SU-DHL-6 (cell line): ENCODE data around the gene GAS2L2.

Experiments used
- H2AFZ ChIP-seq: fragments of 200-600 bp; sonication (generic); 2 replicates; pipeline ENCODE4 v1.6.1; 2014; ENCODE audit warnings: low read depth, mild to moderate bottlenecking, moderate library complexity, mixed read lengths, antibody characterized with exemption, low read length; ENCODE audit not compliant: severe bottlenecking
- H3F3A ChIP-seq: fragments of 200-600 bp; shearing (Covaris generic); 2 replicates; pipeline ENCODE4 v1.6.0; 2016; ENCODE audit warnings: antibody characterized with exemption, mild to moderate bottlenecking; ENCODE audit not compliant: insufficient read depth
- H3K27ac ChIP-seq: fragments of 200-600 bp; sonication (generic); 2 replicates; pipeline ENCODE4 v1.5.1; 2016; ENCODE audit warnings: low read depth, mild to moderate bottlenecking, low read length, moderate library complexity, mixed read lengths
- H3K27me3 ChIP-seq: fragments of 200-600 bp; sonication (generic), shearing (Covaris generic); 2 replicates; pipeline ENCODE4 v1.6.0; 2014; ENCODE audit warnings: mild to moderate bottlenecking, low read length
- H3K36me3 ChIP-seq: fragments of 200-600 bp; sonication (generic); 2 replicates; pipeline ENCODE4 v1.6.1; 2014; ENCODE audit warnings: mild to moderate bottlenecking, low read length, mixed read lengths
- H3K4me2 ChIP-seq: fragments of 300-600, 200-600 bp; shearing (Covaris generic), sonication (generic); 2 replicates; pipeline ENCODE4 v1.6.0; 2014; ENCODE audit warnings: low read length, low read depth, mild to moderate bottlenecking; ENCODE audit not compliant: poor library complexity, severe bottlenecking
- H3K4me3 ChIP-seq: fragments of 200-600 bp; sonication (generic); 2 replicates; pipeline ENCODE4 v1.5.1; 2014; ENCODE audit warnings: antibody characterized with exemption, low read length, mild to moderate bottlenecking, mixed read lengths; ENCODE audit not compliant: insufficient read depth, poor library complexity, severe bottlenecking
- H3K79me2 ChIP-seq: fragments of 200-600 bp; sonication (generic); 2 replicates; pipeline ENCODE4 v1.6.1; 2014; ENCODE audit warnings: mild to moderate bottlenecking, low read length, moderate library complexity; ENCODE audit not compliant: insufficient read depth
- H3K9ac ChIP-seq: fragments of 200-600 bp; sonication (generic); 2 replicates; pipeline ENCODE4 v1.7.0; 2014; ENCODE audit warnings: mild to moderate bottlenecking, low read length
- H3K9me2 ChIP-seq: fragments of 200-600 bp; sonication (generic); replicated peaks from 2 replicates; pipeline ENCODE4 v1.6.1; 2014; ENCODE audit warnings: low read length; ENCODE audit not compliant: insufficient read depth
- H3K9me3 ChIP-seq: fragments of 200-600 bp; sonication (generic); 2 replicates; pipeline ENCODE4 v1.6.1; 2014; ENCODE audit warnings: low read length, mixed read lengths; ENCODE audit not compliant: insufficient read depth
- H4K20me1 ChIP-seq: fragments of 200-600 bp; sonication (generic); 2 replicates; pipeline ENCODE4 v1.6.1; 2014; ENCODE audit warnings: low read depth, mild to moderate bottlenecking, antibody characterized with exemption, low read length, moderate library complexity, mixed read lengths
- CTCF ChIP-seq: fragments of 200-600 bp; sonication (generic); IDR thresholded peaks from one replicate; pipeline ENCODE4 v1.5.1; 2017; ENCODE audit warnings: antibody characterized with exemption, mild to moderate bottlenecking, low read length, moderate library complexity; ENCODE audit not compliant: insufficient read depth, poor library complexity, severe bottlenecking
- EZH2phosphoT487 ChIP-seq: fragments of 200-600 bp; sonication (generic), shearing (Covaris generic); conservative IDR thresholded peaks from 2 replicates; pipeline ENCODE4 v1.6.1; 2018; ENCODE audit warnings: mild to moderate bottlenecking, antibody characterized with exemption, low read length, moderate library complexity, mixed read lengths

The GAS2L2 gene

GRCh38 chr17:35738519-35739133 is 14.4 kb downstream of the GAS2L2 start:
- H3K9ac ChIP-seq: no peak overlapping the region

GRCh38 chr17:35736236-35736635 is 16.8 kb downstream of the GAS2L2 start:
- TF ChIP-seq CTCF (no peak), EZH2phosphoT487 (no peak)
- no peaks in the 10 kb centered on the region for H3K36me3 ChIP-seq
- H3F3A ChIP-seq: no peaks in the 10 kb centered on the region
- no peaks in the 10 kb centered on the region for H3K9me3 ChIP-seq
- H2AFZ ChIP-seq: no peak overlapping the region
- no peaks in the 10 kb centered on the region for H4K20me1 ChIP-seq
- H3K9me2 ChIP-seq: no peaks in the 10 kb centered on the region
- H3K9ac ChIP-seq: no peak overlapping the region
- no peaks in the 10 kb centered on the region for H3K79me2 ChIP-seq
- H3K27ac ChIP-seq: no peak overlapping the region
- H3K4me2 ChIP-seq: no peak overlapping the region
- no peak overlapping the region for H3K4me3 ChIP-seq
- H3K27me3 ChIP-seq: no peaks in the 10 kb centered on the region

More at GRCh38 chr17:35738519-35739133, 14.4 kb downstream of the GAS2L2 start:
- no peaks in the 10 kb centered on the region for H3K36me3 ChIP-seq
- H3K27ac ChIP-seq: no peak overlapping the region
- H3K9me3 ChIP-seq: no peaks in the 10 kb centered on the region
- H2AFZ ChIP-seq: no peak overlapping the region
- H3K27me3 ChIP-seq: no peaks in the 10 kb centered on the region
- no peaks in the 10 kb centered on the region for H3F3A ChIP-seq
- no peak overlapping the region for H3K4me3 ChIP-seq
- no peak overlapping the region for H3K4me2 ChIP-seq
- H3K9me2 ChIP-seq: no peaks in the 10 kb centered on the region
- H4K20me1 ChIP-seq: no peaks in the 10 kb centered on the region
- TF ChIP-seq EZH2phosphoT487: no peak
- no peak for TF ChIP-seq CTCF
- H3K79me2 ChIP-seq: no peaks in the 10 kb centered on the region

GRCh38 chr17:35735036-35735805 is 17.8 kb downstream of the GAS2L2 start:
- no peak overlapping the region for H2AFZ ChIP-seq
- H3K9me2 ChIP-seq: no peaks in the 10 kb centered on the region
- no peak overlapping the region for H3K4me2 ChIP-seq
- no peak overlapping the region for H3K27ac ChIP-seq
- no peaks in the 10 kb centered on the region for H3K79me2 ChIP-seq
- TF ChIP-seq CTCF (no peak), EZH2phosphoT487 (no peak)
- no peaks in the 10 kb centered on the region for H3K36me3 ChIP-seq
- H4K20me1 ChIP-seq: no peaks in the 10 kb centered on the region
- H3K27me3 ChIP-seq: no peaks in the 10 kb centered on the region
- no peaks in the 10 kb centered on the region for H3F3A ChIP-seq
- H3K9me3 ChIP-seq: no peaks in the 10 kb centered on the region
- no peak overlapping the region for H3K4me3 ChIP-seq
- H3K9ac ChIP-seq: no peak overlapping the region
